ENCODE results near the gene GLE1.

GLE1 gene

DNA sequence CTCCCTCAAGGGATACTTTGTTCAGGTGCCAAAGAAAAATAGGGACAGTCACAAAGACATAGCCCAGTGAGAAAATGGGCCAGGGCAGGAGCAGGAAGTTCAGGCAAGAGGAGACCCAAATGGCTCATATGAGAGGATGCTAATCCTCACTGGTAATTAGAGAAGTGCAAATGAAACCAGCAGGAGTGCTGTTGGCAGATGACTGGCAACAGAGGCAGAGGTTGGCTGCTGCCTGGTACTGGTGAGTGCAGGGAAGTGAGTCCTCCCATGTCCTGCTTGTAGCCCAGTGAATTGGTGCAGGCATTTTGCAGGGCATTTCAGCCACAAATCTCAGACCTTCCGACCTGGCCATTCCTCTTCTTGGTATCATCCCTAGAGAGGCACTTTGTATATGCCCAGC, 25.3 kb upstream of the GLE1 start:
- Histone ChIP-seq H3K9ac (ENCODE audit: low read length) (no peak overlapping the region), H3K27me3 (replicated peaks; ENCODE audit: control insufficient read depth, insufficient read depth, low read length) (no peaks in the 10 kb centered on the region), H3K9me3 (ENCODE audit: control insufficient read depth, low read length) (no peaks in the 10 kb centered on the region), H3K4me1 (ENCODE audit: control insufficient read depth, insufficient read depth, low read length) (no peaks in the 10 kb centered on the region), H3K36me3 (ENCODE audit: control insufficient read depth, insufficient read depth, low read length, severe bottlenecking) (peaks cover 31% of the 10 kb centered on the region), H3K4me3 (ENCODE audit: low read length) (no peak overlapping the region)
- no peak for DNase-seq (ENCODE audit: low read depth)

GRCh38 chr9:128481561-128481960, 23.0 kb upstream of the GLE1 start:
- H3K4me1 ChIP-seq (ENCODE audit: control insufficient read depth, insufficient read depth, low read length) = no peaks in the 10 kb centered on the region
- H3K36me3 ChIP-seq (ENCODE audit: control insufficient read depth, insufficient read depth, low read length, severe bottlenecking) = peaks cover 51% of the 10 kb centered on the region
- H3K9ac ChIP-seq (ENCODE audit: low read length) = no peak overlapping the region
- H3K27me3 ChIP-seq (replicated peaks; ENCODE audit: control insufficient read depth, insufficient read depth, low read length) = no peaks in the 10 kb centered on the region
- no peak for DNase-seq (ENCODE audit: low read depth)
- no peaks in the 10 kb centered on the region for H3K9me3 ChIP-seq (ENCODE audit: control insufficient read depth, low read length)
- H3K4me3 ChIP-seq (ENCODE audit: low read length) = no peak overlapping the region

- no peak overlapping the region for H3K9ac ChIP-seq (ENCODE audit: low read length)
- no peak for DNase-seq (ENCODE audit: low read depth)
- H3K4me1 ChIP-seq (ENCODE audit: control insufficient read depth, insufficient read depth, low read length) = no peaks in the 10 kb centered on the region
- H3K27me3 ChIP-seq (replicated peaks; ENCODE audit: control insufficient read depth, insufficient read depth, low read length) = no peaks in the 10 kb centered on the region
- no peak overlapping the region for H3K4me3 ChIP-seq (ENCODE audit: low read length)
- H3K9me3 ChIP-seq (ENCODE audit: control insufficient read depth, low read length) = no peaks in the 10 kb centered on the region
- peaks cover 57% of the 10 kb centered on the region for H3K36me3 ChIP-seq (ENCODE audit: control insufficient read depth, insufficient read depth, low read length, severe bottlenecking)
Observed at GRCh38 chr9:128482186-128482585, 22.3 kb upstream of the GLE1 start.

DNA sequence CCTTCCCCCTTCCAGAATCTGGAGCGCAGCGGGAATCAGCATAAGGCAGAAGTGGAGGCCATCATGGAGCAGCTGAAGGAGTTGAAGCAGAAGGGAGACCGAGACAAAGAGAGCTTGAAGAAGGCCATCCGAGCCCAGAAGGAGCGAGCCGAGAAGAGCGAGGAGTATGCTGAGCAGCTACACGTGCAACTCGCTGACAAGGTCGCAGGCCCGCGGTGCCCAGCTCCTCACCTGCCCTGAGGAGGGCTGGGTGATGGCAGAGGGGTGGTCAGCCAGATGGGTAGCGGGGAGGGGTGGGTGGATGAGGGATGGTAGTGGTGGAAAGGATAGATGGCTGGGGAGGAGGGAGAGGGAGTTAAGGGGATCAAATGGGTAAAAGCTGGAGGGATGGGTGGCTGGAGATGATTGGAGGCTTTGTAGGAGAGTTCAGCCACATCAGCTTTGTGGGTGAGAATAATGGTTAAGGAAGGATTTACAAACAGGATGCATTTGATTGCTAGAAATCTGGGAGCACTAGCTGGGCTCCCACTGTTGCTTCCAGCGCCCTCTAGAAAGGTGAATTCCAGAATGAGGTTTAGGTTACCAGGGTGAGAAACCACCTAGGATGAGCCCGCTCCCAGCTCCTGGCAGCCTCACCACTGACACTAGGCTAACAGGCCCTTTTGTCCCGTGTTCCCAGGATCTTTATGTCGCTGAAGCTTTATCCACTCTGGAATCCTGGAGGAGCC, 19.7 kb upstream of the GLE1 start:
- Histone ChIP-seq H3K27me3 (replicated peaks; ENCODE audit: control insufficient read depth, insufficient read depth, low read length) (no peaks in the 10 kb centered on the region), H3K4me3 (ENCODE audit: low read length) (no peak overlapping the region), H3K9ac (ENCODE audit: low read length) (no peak overlapping the region), H3K36me3 (ENCODE audit: control insufficient read depth, insufficient read depth, low read length, severe bottlenecking) (peaks cover 60% of the 10 kb centered on the region), H3K4me1 (ENCODE audit: control insufficient read depth, insufficient read depth, low read length) (no peaks in the 10 kb centered on the region), H3K9me3 (ENCODE audit: control insufficient read depth, low read length) (no peaks in the 10 kb centered on the region)
- DNase-seq (ENCODE audit: low read depth) = no peak

- DNase-seq (ENCODE audit: low read depth) = no peak
- Histone ChIP-seq H3K36me3 (ENCODE audit: control insufficient read depth, insufficient read depth, low read length, severe bottlenecking) (peaks cover 59% of the 10 kb centered on the region), H3K9me3 (ENCODE audit: control insufficient read depth, low read length) (no peaks in the 10 kb centered on the region), H3K27me3 (replicated peaks; ENCODE audit: control insufficient read depth, insufficient read depth, low read length) (no peaks in the 10 kb centered on the region), H3K4me3 (ENCODE audit: low read length) (no peak overlapping the region), H3K4me1 (ENCODE audit: control insufficient read depth, insufficient read depth, low read length) (no peaks in the 10 kb centered on the region), H3K9ac (ENCODE audit: low read length) (no peak overlapping the region)
Observed at GRCh38 chr9:128485414-128485855, 19.1 kb upstream of the GLE1 start.

GRCh38 chr9:128486201-128486600, 18.3 kb upstream of the GLE1 start:
- Histone ChIP-seq H3K4me3 (ENCODE audit: low read length) (no peak overlapping the region), H3K4me1 (ENCODE audit: control insufficient read depth, insufficient read depth, low read length) (no peaks in the 10 kb centered on the region), H3K27me3 (replicated peaks; ENCODE audit: control insufficient read depth, insufficient read depth, low read length) (no peaks in the 10 kb centered on the region), H3K9me3 (ENCODE audit: control insufficient read depth, low read length) (no peaks in the 10 kb centered on the region), H3K36me3 (ENCODE audit: control insufficient read depth, insufficient read depth, low read length, severe bottlenecking) (peaks cover 61% of the 10 kb centered on the region), H3K9ac (ENCODE audit: low read length) (no peak overlapping the region)
- DNase-seq (ENCODE audit: low read depth) = no peak

DNA sequence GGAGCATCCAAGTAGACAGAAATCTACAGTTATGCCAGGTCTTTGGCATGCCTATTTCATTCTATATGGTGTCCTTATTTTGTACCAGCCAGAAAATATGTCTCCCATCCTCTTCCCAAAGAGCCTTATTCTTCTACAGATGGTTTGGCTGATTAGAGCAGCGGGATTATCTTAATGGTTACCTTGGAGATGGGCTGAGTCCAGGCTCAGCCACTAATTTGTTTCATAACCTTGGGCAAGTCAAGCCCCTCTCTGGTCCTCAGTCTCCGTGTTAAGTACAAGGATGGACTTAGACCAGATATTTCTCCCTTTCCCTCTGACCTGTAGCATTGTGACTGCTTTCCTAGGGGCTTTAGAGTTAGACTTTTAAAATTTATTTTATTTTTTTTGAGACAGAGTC, 11.1 kb upstream of the GLE1 start:
- no peaks in the 10 kb centered on the region for H3K27me3 ChIP-seq (replicated peaks; ENCODE audit: control insufficient read depth, insufficient read depth, low read length)

DNA sequence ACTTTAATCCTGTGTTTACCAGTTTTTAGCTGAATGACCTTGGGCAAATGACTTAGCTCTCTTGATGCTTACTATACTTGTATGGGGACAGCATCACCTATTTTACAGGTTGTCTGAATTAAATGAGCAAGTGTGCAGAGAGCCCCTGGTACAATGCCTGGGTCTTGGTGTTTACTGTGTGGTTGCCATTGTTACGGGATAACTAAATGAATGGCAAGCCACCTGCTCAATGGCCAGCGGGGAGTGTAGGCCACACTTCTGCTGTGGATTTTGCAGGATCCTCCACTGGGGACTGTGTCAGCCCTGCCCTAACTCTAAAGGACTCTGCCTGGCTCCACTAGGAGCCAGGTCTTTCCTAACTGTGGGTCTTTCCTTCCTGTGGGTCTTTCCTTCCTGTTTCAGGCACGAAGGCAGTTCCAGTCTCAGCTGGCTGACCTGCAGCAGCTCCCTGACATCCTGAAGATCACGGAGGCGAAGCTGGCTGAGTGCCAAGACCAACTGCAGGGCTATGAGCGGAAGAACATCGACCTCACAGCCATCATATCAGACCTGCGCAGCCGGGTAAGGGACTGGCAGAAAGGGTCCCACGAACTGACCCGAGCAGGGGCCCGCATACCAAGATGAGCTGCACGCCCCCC, 10.3 kb upstream of the GLE1 start:
- DNase-seq (ENCODE audit: low read depth) = no peak
- H3K9ac ChIP-seq (ENCODE audit: low read length) = no peak overlapping the region
- no peaks in the 10 kb centered on the region for H3K27me3 ChIP-seq (replicated peaks; ENCODE audit: control insufficient read depth, insufficient read depth, low read length)
- H3K4me1 ChIP-seq (ENCODE audit: control insufficient read depth, insufficient read depth, low read length) = no peaks in the 10 kb centered on the region
- H3K36me3 ChIP-seq (ENCODE audit: control insufficient read depth, insufficient read depth, low read length, severe bottlenecking) = peaks cover 45% of the 10 kb centered on the region
- no peaks in the 10 kb centered on the region for H3K9me3 ChIP-seq (ENCODE audit: control insufficient read depth, low read length)
- H3K4me3 ChIP-seq (ENCODE audit: low read length) = no peak overlapping the region

More for the DNA sequence above, 11.1 kb upstream of the GLE1 start:
- Histone ChIP-seq H3K36me3 (ENCODE audit: control insufficient read depth, insufficient read depth, low read length, severe bottlenecking) (peaks cover 40% of the 10 kb centered on the region), H3K9ac (ENCODE audit: low read length) (no peak overlapping the region), H3K4me1 (ENCODE audit: control insufficient read depth, insufficient read depth, low read length) (no peaks in the 10 kb centered on the region), H3K4me3 (ENCODE audit: low read length) (no peak overlapping the region), H3K9me3 (ENCODE audit: control insufficient read depth, low read length) (no peaks in the 10 kb centered on the region)
- DNase-seq (ENCODE audit: low read depth) = no peak

GRCh38 chr9:128494746-128495129, 9.8 kb upstream of the GLE1 start:
- no peaks in the 10 kb centered on the region for H3K9me3 ChIP-seq (ENCODE audit: control insufficient read depth, low read length)
- H3K9ac ChIP-seq (ENCODE audit: low read length) = no peak overlapping the region
- no peaks in the 10 kb centered on the region for H3K27me3 ChIP-seq (replicated peaks; ENCODE audit: control insufficient read depth, insufficient read depth, low read length)
- peaks cover 42% of the 10 kb centered on the region for H3K36me3 ChIP-seq (ENCODE audit: control insufficient read depth, insufficient read depth, low read length, severe bottlenecking)
- DNase-seq (ENCODE audit: low read depth) = no peak
- no peaks in the 10 kb centered on the region for H3K4me1 ChIP-seq (ENCODE audit: control insufficient read depth, insufficient read depth, low read length)
- no peak overlapping the region for H3K4me3 ChIP-seq (ENCODE audit: low read length)

- H3K27me3 ChIP-seq (replicated peaks; ENCODE audit: control insufficient read depth, insufficient read depth, low read length) = no peaks in the 10 kb centered on the region
- H3K9me3 ChIP-seq (ENCODE audit: control insufficient read depth, low read length) = no peaks in the 10 kb centered on the region
- no peak overlapping the region for H3K4me3 ChIP-seq (ENCODE audit: low read length)
- no peak for DNase-seq (ENCODE audit: low read depth)
- no peak overlapping the region for H3K9ac ChIP-seq (ENCODE audit: low read length)
- H3K4me1 ChIP-seq (ENCODE audit: control insufficient read depth, insufficient read depth, low read length) = peaks cover 2% of the 10 kb centered on the region
- H3K36me3 ChIP-seq (ENCODE audit: control insufficient read depth, insufficient read depth, low read length, severe bottlenecking) = peaks cover 45% of the 10 kb centered on the region
Observed at GRCh38 chr9:128495296-128495695, 9.2 kb upstream of the GLE1 start.

- Histone ChIP-seq H3K4me3 (ENCODE audit: low read length) (no peak overlapping the region), H3K9ac (ENCODE audit: low read length) (no peak overlapping the region), H3K27me3 (replicated peaks; ENCODE audit: control insufficient read depth, insufficient read depth, low read length) (no peaks in the 10 kb centered on the region), H3K36me3 (ENCODE audit: control insufficient read depth, insufficient read depth, low read length, severe bottlenecking) (peaks cover 41% of the 10 kb centered on the region), H3K4me1 (ENCODE audit: control insufficient read depth, insufficient read depth, low read length) (peaks cover 8% of the 10 kb centered on the region), H3K9me3 (ENCODE audit: control insufficient read depth, low read length) (no peaks in the 10 kb centered on the region)
- no peak for DNase-seq (ENCODE audit: low read depth)
Observed at GRCh38 chr9:128495804-128496417, 8.6 kb upstream of the GLE1 start.

All from adipocyte (in vitro differentiated cells).